Measurements from ENCODE around the gene OPA1. TPM values are rescaled to one million over a fixed set of nuclear protein-coding genes. Genes with fewer than 3 reads are reported as not detected.

Gene OPA1
- total and polyA plus RNA-seq, 2 of the 8 experiments (the other 6 are each of a cell fraction or from before 2014, with no cell fraction given), result 20.3 to 109 TPM

DNA sequence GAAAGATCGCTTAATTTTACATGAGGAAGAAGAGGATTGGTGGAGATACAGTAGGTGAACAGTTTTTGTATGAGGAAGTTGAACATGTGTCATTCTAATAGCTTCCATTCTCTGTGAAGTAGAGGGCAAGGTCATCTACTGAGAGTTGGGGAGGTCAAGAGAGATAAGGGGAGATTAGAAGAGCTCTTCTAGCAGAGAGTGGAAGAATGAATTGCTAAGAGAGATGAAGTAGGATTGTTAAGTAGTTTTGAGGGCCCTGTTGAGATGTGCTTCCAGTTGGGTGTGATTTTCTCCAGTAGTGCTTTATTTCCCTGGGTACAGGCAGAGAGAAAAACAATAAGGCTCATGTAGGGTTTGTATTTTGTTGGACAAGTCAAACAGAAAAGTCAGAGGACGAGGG, 5.2 kb downstream of the OPA1 start:
- H3K36me3 ChIP-seq (ENCODE audit: control insufficient read depth in 2 of 4, insufficient read depth in 4 of 4, low read length in 3 of 4), result peaks cover 0 to 5% (median 0%) of the 10 kb centered on the region in 4 experiments; a peak in 1 of 8 replicates
- H2BK12ac ChIP-seq (ENCODE audit: low read depth, low read length), result no peak overlapping the region
- H3K79me1 ChIP-seq (ENCODE audit: low read depth, low read length), result peaks cover 9% of the 10 kb centered on the region
- H4K8ac ChIP-seq (ENCODE audit: extremely low read depth, insufficient read depth, low read length), result no peak overlapping the region
- no peak overlapping the region for H3K4me3 ChIP-seq (ENCODE audit: extremely low read depth in 1 of 4, insufficient read depth in 2 of 4, low read depth in 3 of 4, low read length in 4 of 4)
- no peak overlapping the region for H3K4me2 ChIP-seq (ENCODE audit: insufficient read depth in 1 of 2, low read depth in 2 of 2, low read length in 2 of 2)
- ChIA-PET POLR2A (ENCODE audit: partially characterized antibody) (no interaction called here), CTCF (ENCODE audit: partially characterized antibody) (interaction anchor here (0.6 kb wide), 1 partner anchor 698 kb away, joined by 4 read pairs; no protein-coding TSS in a partner anchor)
- H3K18ac ChIP-seq (ENCODE audit: extremely low read depth, low read length), result no peak overlapping the region
- FAIRE-seq (no peak), DNase-seq (ENCODE audit: low read depth in 1 of 2, low spot score in 2 of 2) (no peak)
- H3K14ac ChIP-seq (ENCODE audit: insufficient read length), result no peak overlapping the region
- H3K27ac ChIP-seq (ENCODE audit: low read depth, low read length), result no peak overlapping the region
- no peak overlapping the region for H3K9ac ChIP-seq (replicated peaks in 1 of 4; ENCODE audit: extremely low read depth in 1 of 4, low read depth in 3 of 4, low read length in 3 of 4)
- no peak overlapping the region for H2BK5ac ChIP-seq (ENCODE audit: low read depth, low read length)
- H2BK20ac ChIP-seq (ENCODE audit: low read length), result no peak overlapping the region
- H4K5ac ChIP-seq (ENCODE audit: insufficient read length, low read depth, low read length), result no peak overlapping the region
- H2AK5ac ChIP-seq (ENCODE audit: low read depth, low read length), result no peak overlapping the region
- no peak overlapping the region for H2AFZ ChIP-seq (ENCODE audit: low read length)
- no peak overlapping the region for H2BK120ac ChIP-seq (replicated peaks; ENCODE audit: low read depth, low read length)
- H4K20me1 ChIP-seq (replicated peaks in 1 of 2; ENCODE audit: control insufficient read depth in 1 of 2, insufficient read depth in 2 of 2, low read length in 2 of 2), result peaks cover 0 to 2% of the 10 kb centered on the region in 2 experiments
- no peak overlapping the region for H3K56ac ChIP-seq (replicated peaks; ENCODE audit: insufficient read length, low read depth, low read length)
- H3K27me3 ChIP-seq (replicated peaks in 1 of 4; ENCODE audit: control insufficient read depth in 3 of 4, extremely low read depth in 1 of 4, insufficient read depth in 3 of 4, low read length in 3 of 4), result no peaks in the 10 kb centered on the region
- H3K23me2 ChIP-seq (ENCODE audit: low read depth, low read length), result no peaks in the 10 kb centered on the region
- no peak overlapping the region for H3K23ac ChIP-seq (ENCODE audit: insufficient read length)
- H3K4me1 ChIP-seq (replicated peaks in 1 of 4; ENCODE audit: control insufficient read depth in 3 of 4, insufficient read depth in 4 of 4, low read length in 3 of 4), result no peaks in the 10 kb centered on the region; a peak in 1 of 7 replicates
- H3K4ac ChIP-seq (replicated peaks; ENCODE audit: insufficient read length, low read depth, low read length), result no peak overlapping the region
- H3K9me3 ChIP-seq (ENCODE audit: insufficient read depth in 2 of 2, low read depth in 1 of 2, low read length in 1 of 2), result no peaks in the 10 kb centered on the region
- H2BK15ac ChIP-seq (ENCODE audit: low read length), result no peak overlapping the region
- H4K91ac ChIP-seq (replicated peaks; ENCODE audit: insufficient read length, low read length), result no peak overlapping the region
- 90% methylated on average over 2 of the region's 2 CpGs; no CpG with 5 or more reads in 1 of the 2 experiments for WGBS, 2 experiments (ENCODE audit: extremely low coverage in 1 of 2, insufficient coverage in 1 of 2, insufficient read length in 1 of 2, insufficient replicate concordance in 2 of 2, low coverage in 1 of 2, low lambda C conversion rate in 2 of 2, missing lambda C conversion rate in 1 of 2)
- peaks cover 8 to 95% of the 10 kb centered on the region in 2 experiments; a peak in 3 of 4 replicates for H3K79me2 ChIP-seq (ENCODE audit: control insufficient read depth in 1 of 2, insufficient read depth in 2 of 2, low read length in 2 of 2)
- TF ChIP-seq SAP30 (IDR thresholded peaks at IDR 0.05; ENCODE audit: insufficient read depth, insufficient replicate concordance, low read length) (no peak), KDM4A (IDR thresholded peaks at IDR 0.05; ENCODE audit: low read depth, low read length, severe bottlenecking) (no peak), SIX5 (IDR thresholded peaks at IDR 0.05; ENCODE audit: low read depth, low read length) (no peak), HDAC2 (IDR thresholded peaks at IDR 0.05; ENCODE audit: borderline replicate concordance in 1 of 2, low read depth in 2 of 2, low read length in 2 of 2) (no peak)

Measured in H1 (cell line).